Left forelimb (tissue), 1 donor: Measurements from ENCODE around the gene ZBTB48.

Experiments
- DNase-seq: peaks from one replicate; pipeline ENCODE4 v3.0.0-alpha.2; 2018; ENCODE audit warnings: low spot score

ZBTB48 gene

GRCh38 chr1:6572653-6573383 lies 7.0 kb upstream of the ZBTB48 start:
- no peak for DNase-seq

- DNase-seq: no peak
Observed at GRCh38 chr1:6574025-6574620, 5.7 kb upstream of the ZBTB48 start.

GRCh38 chr1:6574818-6575217 lies 5.0 kb upstream of the ZBTB48 start:
- no peak for DNase-seq

- DNase-seq: no peak
Observed at GRCh38 chr1:6577831-6578525, 1.8 kb upstream of the ZBTB48 start.

- no peak for DNase-seq
Observed at GRCh38 chr1:6578624-6579373, 995 bp upstream of the ZBTB48 start.

- no peak for DNase-seq
Observed at GRCh38 chr1:6580119-6580592, 362 bp downstream of the ZBTB48 start.

GRCh38 chr1:6580593-6581409 lies 1.0 kb downstream of the ZBTB48 start:
- DNase-seq: no peak

GRCh38 chr1:6581561-6582305 lies 1.9 kb downstream of the ZBTB48 start:
- no peak for DNase-seq

- DNase-seq: no peak
Observed at GRCh38 chr1:6582370-6582769, 2.6 kb downstream of the ZBTB48 start.

GRCh38 chr1:6584126-6585080 lies 4.6 kb downstream of the ZBTB48 start:
- no peak for DNase-seq

- DNase-seq: no peak
Observed at GRCh38 chr1:6585081-6585722, 5.4 kb downstream of the ZBTB48 start.

GRCh38 chr1:6585841-6586240 lies 6.0 kb downstream of the ZBTB48 start:
- DNase-seq: no peak

- DNase-seq: no peak
Observed at GRCh38 chr1:6586404-6586816, 6.6 kb downstream of the ZBTB48 start.

- no peak for DNase-seq
Observed at GRCh38 chr1:6587261-6588005, 7.6 kb downstream of the ZBTB48 start.

GRCh38 chr1:6588128-6588892 lies 8.5 kb downstream of the ZBTB48 start:
- no peak for DNase-seq

- DNase-seq: no peak
Observed at GRCh38 chr1:6588893-6589520, 9.2 kb downstream of the ZBTB48 start.

- no peak for DNase-seq
Observed at GRCh38 chr1:6590046-6590445, 10.3 kb downstream of the ZBTB48 start.
